ENCODE data around the gene ARMC9.

GRCh38 chr2:231376857-231377256 lies 178.4 kb downstream of the ARMC9 start:
- no peak for TF ChIP-seq ZNF274 (IDR thresholded peaks at IDR 0.05; ENCODE audit: low read length)
- no peak for TF ChIP-seq ZNF274 (tag by site-specific recombination; IDR thresholded peaks at IDR 0.05; ENCODE audit: borderline replicate concordance)
- no peak for TF ChIP-seq ZBTB8A (tag by site-specific recombination; IDR thresholded peaks at IDR 0.05)
- TF ChIP-seq CTCF (tag by site-specific recombination; IDR thresholded peaks at IDR 0.05): no peak
- TF ChIP-seq ZSCAN30 (tag by site-specific recombination; IDR thresholded peaks at IDR 0.05): no peak
- no peak for TF ChIP-seq KLF9 (tag by site-specific recombination; IDR thresholded peaks at IDR 0.05; ENCODE audit: low read depth)
- no peak for TF ChIP-seq YY1 (tag by site-specific recombination; IDR thresholded peaks at IDR 0.05)
- TF ChIP-seq ZNF174 (tag by site-specific recombination; IDR thresholded peaks at IDR 0.05): no peak
- no peak for TF ChIP-seq IKZF3 (tag by site-specific recombination; IDR thresholded peaks at IDR 0.05)
- TF ChIP-seq SCRT2 (tag by site-specific recombination; IDR thresholded peaks at IDR 0.05): no peak
- TF ChIP-seq ZBTB20 (tag by site-specific recombination; IDR thresholded peaks at IDR 0.05): no peak
- TF ChIP-seq ZNF362 (tag by site-specific recombination; IDR thresholded peaks at IDR 0.05): no peak
- TF ChIP-seq SP2 (tag by site-specific recombination; IDR thresholded peaks at IDR 0.05): no peak
- TF ChIP-seq ZEB2 (tag by site-specific recombination; IDR thresholded peaks at IDR 0.05): no peak
